ENCODE measurements around the gene CFL2.

DNA sequence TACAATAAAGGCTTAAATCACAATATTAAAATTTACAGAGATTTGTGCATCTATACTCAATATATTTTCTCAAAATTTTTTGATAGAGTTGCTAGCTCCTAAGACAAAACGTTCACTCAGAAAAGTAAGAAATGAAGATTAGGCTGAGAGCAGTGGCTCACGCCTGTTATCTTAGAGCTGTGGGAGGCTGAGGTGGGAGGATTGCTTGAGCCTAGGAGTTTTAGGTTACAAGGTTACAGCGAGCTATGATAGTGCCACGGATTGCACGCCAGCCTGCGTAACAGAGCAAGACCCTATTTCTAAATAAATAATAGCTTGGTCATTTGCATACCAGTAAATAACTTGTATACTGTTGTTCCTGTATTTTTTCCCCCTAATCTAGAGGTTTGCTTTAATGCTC is 35.0 kb upstream of the CFL2 start:
- TF ChIP-seq, protein P1, sequence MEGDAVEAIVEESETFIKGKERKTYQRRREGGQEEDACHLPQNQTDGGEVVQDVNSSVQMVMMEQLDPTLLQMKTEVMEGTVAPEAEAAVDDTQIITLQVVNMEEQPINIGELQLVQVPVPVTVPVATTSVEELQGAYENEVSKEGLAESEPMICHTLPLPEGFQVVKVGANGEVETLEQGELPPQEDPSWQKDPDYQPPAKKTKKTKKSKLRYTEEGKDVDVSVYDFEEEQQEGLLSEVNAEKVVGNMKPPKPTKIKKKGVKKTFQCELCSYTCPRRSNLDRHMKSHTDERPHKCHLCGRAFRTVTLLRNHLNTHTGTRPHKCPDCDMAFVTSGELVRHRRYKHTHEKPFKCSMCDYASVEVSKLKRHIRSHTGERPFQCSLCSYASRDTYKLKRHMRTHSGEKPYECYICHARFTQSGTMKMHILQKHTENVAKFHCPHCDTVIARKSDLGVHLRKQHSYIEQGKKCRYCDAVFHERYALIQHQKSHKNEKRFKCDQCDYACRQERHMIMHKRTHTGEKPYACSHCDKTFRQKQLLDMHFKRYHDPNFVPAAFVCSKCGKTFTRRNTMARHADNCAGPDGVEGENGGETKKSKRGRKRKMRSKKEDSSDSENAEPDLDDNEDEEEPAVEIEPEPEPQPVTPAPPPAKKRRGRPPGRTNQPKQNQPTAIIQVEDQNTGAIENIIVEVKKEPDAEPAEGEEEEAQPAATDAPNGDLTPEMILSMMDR (IDR thresholded peaks at IDR 0.05), result no peak
- TF ChIP-seq POLR2A (IDR thresholded peaks at IDR 0.05), result no peak
